HG03442 (cell line): Measurements from ENCODE around the gene DPYSL4.

Source experiments
- ATAC-seq: cut with Tn5 transposase; IDR thresholded peaks from one replicate; pipeline ENCODE4 v1.9.1; 2021; ENCODE audit warnings: mild to moderate bottlenecking, moderate library complexity; ENCODE audit not compliant: unreplicated experiment

Gene DPYSL4

DNA sequence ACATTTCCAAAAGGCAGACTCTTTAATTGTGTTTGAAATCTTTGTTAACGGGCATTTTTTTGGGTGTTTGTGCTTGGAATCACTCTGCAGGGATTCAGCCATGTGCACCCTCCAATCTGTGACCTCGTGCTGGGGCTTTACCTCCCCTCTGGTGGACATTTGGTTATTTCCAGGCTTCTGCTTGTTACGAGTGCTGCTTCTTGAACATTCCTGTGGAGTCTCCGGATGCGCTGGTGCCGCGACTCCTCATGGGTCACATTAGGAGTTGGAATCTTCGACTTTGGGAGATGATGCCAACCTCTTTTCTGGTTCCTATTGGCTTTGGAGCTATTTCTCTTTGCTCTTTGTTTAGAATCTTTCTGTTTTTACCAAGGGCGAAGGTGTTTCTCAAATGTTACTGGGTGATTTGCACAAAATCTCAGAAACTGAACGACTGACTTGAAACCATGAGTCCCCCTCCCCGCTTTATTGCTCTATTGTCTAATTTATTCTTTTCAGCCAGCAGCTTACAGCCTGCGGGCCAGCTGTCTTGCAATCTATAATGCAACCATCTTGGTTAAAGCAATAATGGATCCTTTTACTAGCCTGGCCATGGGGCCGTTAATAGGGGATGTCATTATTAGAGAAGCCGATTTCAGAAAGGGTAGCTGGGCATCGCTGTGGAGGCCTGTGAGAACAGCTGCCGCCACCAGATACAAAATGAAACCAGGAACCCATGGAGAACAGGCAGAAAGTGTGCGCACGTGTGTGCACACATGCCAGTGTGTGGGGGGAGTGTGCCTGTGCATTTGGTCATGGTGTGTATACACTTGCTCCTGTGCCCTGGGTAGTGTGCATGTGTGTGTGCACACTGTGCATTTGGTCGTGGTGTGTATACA, 9.9 kb upstream of the DPYSL4 start:
- ATAC-seq: no peak

DNA sequence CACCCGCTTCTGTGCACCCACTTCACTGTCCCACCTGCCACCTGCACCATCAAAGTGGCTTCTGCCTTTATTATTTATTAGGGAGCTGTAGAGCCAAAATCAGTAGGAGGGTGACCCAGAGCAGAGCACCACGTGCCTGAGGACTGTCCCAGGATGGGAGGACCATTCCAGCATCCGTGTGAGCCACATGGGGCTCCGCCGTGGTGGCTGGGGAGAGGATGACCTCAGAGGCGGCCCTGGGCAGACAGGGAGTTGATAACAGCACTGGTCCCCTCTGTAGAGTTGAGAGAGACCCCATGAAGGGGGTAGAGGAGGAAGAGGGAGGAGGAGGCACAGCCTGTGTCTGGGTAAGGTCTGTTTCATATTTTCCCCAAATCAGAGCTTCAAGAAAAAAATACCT, 8.7 kb upstream of the DPYSL4 start:
- no peak for ATAC-seq

DNA sequence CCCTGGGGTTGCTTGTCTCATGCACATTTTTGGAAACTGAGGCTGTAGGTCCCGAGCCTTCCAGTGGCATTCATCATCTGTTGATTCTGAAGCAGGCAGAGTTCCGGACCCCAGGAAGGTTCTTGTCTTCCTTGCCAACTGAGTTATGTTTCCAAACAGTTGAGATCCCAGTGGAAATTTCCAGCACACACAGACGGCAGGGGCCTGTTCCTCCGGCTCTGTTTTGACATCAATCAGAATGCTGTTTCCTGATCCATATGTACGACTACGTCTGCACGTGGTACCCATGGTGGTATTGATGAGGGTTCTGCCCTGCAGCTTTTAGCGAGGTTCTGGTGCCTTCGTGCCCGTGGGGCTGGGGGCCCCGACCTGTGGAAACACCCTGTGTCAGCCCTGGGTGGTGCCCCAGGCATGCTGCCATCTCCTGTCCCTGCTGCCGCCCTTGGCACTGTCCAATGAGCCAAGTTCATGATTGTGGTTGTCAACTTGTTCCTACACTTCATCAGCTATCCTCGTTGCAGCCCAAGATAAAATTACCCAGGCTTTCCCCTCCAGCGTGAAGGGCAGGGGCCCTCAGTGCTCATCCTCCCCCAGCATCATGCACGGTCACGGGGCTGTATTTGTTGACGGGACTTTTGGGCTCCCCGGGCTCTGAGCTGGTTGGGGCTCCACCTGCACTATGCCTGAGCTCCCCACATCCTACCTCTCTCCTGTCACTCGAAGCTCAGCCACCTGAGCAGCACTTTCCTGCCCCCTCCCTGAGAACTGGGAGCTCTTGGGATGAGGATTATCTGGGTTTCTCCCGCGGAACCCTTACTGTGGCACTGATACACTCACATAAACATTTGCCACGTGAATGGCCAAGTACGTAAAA, 7.8 kb upstream of the DPYSL4 start:
- no peak for ATAC-seq

DNA sequence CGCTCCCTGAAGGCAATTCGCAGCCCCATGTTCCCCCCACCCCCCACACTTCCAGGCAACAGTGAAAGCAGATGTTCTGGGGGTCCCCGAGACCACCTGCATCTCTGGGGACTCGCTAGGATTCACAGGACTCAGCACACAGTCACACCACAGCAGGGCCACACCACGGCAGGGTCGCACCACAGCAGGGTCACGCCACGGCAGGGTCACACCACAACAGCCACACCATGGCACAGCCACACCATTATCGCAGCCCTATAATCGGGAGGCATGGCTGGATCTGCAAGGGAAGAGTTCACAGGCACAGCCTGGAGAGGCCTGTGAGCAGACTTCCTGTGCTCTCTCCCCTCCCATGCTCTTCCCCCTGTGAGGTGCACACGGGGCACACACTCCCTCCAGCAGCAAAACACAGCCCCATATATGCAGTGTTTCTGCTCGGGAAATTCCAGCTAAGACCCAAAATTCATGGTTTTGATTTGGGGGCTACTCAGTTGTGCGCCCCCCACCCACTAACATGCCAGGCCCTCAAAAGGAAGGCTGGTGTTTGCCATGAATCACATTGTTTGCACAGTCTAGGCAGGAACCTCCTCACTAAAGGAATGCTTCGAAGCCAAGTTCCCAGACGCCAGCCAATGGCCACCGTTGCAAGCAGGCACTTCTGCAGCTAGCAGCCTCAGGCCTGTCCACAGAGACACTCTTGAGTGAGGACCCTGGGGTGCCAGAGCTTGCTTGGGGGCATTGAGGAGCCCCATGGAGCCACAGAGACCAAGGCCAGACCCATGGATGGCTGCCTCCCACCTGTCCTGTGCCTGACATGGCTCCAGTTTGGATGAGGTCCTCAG, 7.0 kb upstream of the DPYSL4 start:
- no peak for ATAC-seq

DNA sequence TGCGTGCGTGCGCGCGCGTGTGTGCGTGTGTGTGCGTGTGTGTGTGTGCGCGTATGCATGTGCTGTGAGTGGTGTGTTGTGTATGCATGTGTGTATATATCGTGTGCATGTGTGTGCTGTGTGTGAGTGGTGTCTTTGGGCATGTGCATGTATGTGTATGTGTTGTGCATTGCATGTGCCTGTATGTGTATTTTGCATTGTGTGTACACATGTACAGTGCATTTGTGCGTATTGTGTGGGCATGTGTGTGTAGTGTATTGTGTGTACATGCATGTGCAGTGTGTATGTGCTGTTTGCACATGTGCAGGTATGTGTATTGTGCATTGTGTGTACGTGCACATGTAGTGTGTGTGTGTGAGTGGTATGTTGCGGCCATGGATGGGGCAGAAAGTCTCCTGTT, 6.0 kb upstream of the DPYSL4 start:
- no peak for ATAC-seq

DNA sequence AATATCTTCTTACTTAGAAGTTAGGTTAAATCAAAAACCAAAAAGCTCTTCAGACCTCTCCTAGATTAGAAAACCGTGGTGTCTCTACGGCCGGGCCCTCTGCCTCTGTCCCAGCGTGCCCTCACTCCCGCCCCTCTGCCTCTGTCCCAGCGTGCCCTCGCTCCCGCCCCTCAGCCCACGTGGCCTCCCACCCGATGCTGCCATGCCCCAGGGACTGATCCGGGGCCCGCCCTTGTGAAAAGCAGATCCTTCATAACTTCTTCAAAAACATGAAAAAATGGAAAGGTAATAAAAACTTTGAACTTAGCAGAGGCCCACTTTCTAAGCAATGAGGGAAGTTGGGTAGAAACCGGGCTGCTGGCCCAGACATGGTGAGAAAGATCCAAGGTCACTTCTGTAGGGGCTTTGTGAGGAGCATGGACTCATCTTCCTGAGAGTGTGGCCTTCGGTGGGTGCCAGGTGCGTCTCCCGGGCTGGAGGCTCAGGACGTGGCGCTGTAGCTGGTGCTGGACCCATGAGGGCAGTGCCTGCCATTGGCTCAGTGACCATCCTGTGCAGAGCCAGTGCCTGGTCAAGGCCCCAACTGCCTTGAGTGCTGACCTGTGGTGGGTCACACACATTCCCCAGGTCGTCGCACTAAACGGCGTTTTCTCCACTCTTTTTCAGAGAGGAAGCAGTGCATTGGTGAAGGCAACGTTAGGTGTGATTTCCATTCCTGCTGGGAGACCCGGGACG, 4.9 kb upstream of the DPYSL4 start:
- no peak for ATAC-seq

DNA sequence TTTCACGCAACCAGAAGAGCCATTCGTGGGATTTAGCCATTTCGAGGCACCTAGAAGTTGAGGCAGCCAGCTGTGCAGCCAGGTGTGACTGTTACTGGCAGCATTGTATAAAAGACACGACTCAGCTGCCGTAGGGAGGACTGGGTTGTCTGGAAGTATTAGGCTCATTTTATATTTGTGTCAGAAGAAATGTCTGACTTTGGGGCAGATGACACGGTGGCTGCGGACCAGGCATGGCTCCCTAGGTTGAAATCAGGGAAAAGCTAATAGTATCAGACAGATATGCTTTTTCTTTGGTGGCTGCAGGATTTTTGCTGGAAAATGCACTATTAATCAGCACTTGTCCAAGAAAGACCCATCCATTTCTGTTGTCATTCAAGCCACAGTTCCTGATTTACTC, 4.2 kb upstream of the DPYSL4 start:
- no peak for ATAC-seq

DNA sequence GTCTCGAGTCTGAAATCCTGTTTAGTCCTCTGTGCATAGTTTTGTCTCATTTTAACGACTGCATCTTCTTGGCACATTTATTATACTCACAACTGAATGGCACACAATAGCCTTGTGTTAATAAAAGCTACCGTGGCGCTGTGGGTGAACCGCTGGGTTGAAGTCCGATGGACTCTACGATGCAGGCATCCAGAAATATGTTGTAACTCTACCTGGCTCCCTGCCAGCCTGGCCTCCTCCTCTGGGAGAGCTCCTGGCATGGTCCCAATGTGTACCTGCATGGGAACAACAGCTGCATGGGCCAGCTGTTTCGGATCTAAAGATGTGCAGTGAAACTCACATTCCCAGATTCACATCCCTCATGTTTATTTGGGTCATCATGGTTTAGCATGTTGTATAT, 3.7 kb upstream of the DPYSL4 start:
- no peak for ATAC-seq

DNA sequence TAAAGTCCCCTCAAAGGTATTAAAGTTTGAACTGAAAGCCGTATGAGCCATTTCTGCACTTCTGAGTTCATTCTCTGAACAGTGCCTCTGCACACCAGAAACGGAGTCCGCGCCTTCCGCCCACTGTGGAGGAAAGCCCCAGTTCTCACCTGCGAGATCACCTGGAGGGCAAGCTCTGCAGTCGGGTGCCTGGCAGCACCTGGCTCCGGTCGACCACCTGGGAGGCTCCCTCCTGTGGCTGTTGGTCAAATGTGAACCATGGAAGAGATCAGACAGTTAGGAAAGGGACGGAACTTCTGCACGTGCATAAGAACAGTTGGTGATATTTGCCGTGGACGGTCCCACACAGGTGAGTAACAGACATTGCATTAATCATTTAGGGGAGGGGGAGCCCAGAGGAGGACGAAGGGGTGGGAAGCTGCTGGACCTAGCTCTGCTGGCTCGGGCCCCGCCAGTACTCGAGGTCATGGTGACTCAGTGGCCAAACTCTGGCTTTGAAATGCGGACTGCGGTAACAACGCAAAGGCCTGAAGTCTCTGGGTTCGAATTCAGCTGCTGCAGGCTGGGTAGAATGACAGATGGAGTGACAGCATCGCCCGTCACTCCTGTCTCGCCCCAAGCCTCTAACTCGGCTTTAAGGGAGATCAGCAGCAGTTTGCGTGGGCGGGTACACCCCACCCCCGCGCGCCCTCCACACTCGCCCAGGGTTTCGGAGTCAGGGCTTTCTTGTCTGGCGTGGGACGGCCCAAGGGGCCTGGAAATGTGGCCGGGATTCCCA, 1.7 kb upstream of the DPYSL4 start:
- no peak for ATAC-seq

DNA sequence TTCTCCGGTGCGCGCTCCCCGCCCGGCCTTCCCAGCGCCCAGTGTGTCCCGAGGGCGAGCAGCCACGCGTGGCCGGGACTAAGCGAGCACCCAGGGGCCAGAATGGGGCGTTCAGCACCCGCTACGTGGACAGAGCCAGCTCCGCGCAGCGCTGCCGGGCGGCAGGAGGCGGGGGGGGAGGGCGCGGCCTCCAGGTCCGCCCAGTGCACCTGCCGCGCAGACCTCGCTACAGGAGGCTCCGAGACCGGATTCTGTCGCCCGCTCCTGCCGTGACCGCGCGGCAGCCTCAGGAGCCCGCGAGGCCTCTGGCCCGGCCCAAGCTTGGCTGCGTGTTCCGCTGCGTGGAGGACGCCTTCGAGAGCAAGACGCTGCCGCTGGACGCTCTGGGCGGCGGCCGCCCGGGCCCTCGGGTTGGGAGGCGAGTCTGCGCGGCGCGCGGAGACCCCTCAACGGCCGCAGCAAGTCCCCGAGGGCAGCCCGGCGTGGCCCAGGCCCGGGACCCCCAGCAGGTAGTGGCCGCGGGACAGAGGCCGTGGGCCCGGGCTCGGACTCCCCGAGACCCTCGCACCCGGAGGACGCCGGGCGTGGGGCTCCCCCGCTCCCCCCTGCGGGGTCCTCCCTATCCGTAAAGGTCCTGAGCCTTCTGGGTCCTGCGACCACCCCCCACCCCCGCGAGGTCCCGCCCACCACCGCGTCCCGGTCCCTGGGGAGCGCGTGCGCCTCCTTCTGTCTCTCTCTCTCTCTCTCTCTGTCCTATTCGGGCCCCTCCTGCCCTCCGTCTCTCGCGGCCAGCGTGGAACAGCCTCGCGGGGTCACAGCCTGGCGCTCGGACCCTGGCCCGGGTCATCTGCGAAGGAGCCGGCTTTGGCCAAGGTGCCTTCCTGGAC, 904 bp upstream of the DPYSL4 start:
- ATAC-seq: no peak

DNA sequence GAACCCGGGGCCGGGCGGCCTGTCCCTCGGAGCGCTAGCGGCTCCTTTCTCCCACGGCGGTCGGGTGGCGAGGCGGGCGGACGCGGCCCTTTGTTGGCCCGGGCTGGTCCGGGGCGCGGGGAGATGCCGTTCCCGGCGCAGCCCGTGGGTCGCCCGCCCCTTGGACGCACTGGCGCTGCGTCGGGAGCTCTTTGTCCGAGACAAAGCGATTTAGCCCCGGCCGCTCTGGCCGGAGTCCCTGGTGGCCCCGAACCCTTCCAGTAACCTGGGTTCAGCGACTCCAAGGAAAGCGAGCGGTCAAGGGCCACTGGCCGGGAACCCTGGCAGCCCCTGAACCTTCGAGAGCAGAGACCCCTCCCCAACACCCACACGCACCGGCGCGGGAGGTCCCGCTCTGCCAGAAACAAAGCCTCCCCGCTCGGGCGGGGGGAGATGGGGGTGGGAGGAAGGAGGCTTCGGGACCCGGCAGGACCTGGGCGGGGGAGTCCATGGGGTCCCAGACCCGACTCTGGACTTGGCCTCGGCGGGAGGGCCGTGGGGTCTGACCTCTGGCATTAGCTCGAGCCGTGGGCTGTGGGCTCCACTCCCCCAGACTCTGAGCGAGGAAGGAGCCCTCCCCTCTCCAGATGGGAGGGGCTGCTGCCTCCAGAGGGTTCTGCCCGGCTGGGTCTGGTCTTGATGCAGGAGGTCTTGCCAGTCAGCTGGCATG, 836 bp downstream of the DPYSL4 start:
- no peak for ATAC-seq

DNA sequence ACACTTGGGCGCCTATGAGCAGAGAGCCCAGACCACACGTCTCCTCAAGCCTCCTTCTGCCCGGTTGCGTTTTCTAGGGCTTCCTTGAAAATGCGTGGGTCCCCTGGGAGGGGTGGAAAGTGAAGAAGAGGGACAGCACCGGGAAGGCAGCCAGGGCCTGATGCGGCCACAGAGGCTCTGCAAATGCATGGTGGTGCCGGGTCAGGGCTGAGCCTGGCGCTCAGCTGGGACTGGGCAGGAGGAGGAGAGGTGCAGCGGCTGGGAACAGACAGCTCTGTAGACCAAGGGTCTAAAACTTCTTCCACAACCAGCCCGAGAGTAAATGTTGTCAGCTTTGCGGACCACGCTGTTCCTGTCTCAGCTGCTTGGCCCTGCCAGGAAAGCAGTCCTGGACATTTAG, 1.6 kb downstream of the DPYSL4 start:
- ATAC-seq: no peak

DNA sequence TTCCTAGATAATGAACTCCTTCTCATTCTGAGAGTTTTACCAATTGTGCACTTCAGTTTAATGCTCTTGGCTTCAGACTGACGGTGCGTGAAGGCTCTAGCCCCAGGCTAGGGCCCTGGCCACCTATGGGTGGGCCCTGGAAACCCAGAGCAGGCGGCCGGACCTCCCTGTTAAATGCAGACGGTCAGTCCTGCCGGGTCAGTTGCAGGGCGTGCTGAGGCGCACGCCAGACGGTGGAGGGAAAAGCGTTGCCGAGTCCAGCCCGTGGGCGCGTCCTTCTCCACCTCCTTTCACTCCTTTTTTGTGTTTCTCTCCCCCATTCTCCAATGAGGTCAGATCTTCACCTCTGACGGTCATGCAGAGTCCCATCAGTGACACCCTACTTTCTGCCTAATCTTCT, 2.3 kb downstream of the DPYSL4 start:
- ATAC-seq: no peak

DNA sequence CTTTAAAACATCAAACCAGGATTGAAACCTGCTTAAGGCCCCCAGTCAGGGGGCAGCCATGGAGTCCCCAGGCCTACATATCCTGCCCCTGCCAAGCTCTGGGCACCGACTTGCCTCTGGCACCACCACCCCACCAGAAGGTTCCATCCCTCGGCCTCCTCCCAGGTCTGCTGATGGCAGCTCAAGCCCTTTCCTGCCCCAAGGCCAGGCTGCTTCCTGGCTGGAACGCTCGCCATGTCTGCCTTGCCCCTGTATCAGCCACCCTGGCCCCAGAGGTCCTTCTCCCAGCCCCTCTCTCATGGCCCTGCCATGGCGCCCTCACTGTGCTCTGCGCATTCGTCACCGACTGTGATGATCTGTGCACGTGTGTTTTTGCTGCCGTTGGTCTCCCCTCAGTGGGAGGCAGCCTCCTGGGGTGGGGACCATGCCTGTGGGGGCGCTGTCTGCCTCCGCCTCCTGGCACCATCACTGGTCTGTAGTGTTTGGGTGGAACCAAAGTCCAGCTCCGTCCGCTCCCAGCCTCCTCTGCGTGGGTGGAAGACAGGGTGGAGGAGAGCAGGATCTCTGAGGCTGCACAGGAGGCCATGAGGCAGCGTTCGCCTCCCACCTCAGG, 3.2 kb downstream of the DPYSL4 start:
- no peak for ATAC-seq

DNA sequence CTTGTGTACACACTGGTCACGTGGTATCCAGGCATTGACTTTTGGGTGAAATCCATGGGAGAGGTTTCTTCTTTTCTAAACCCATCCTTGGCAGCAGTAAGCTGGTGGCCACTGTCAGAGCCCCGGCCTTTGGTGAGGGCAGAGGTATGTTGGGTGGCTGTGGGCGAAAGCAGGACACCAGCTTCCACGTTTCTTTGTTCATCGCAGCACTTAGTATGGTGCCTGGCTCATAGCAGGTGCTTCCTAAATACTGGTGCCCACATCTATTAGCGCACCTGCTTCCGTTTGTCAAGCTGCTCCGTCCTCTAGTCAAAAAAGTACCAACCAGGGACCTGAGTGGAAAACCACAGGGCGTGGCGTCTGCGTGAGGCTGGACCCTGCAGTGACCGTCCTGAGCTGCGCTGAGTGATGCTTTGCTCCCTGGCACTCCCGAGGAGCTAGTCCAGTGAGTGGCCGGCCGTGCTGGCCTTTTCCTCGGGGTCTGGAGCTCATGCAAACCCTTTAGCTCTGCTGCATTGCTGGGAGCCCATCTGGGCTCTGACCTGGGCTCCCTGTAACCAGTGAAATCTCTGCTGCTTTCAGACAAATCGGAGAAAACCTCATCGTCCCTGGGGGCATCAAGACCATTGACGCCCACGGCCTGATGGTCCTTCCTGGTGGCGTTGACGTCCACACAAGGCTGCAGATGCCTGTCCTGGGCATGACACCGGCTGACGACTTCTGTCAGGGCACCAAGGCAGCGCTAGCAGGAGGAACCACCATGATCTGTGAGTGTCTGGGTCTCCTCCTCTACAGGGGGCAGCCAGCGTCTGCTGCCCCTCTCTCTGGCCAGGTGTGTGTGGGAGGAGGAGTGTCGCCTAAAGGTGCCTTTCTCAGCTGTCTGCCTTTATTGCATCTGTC, 5.6 kb downstream of the DPYSL4 start:
- ATAC-seq: no peak

DNA sequence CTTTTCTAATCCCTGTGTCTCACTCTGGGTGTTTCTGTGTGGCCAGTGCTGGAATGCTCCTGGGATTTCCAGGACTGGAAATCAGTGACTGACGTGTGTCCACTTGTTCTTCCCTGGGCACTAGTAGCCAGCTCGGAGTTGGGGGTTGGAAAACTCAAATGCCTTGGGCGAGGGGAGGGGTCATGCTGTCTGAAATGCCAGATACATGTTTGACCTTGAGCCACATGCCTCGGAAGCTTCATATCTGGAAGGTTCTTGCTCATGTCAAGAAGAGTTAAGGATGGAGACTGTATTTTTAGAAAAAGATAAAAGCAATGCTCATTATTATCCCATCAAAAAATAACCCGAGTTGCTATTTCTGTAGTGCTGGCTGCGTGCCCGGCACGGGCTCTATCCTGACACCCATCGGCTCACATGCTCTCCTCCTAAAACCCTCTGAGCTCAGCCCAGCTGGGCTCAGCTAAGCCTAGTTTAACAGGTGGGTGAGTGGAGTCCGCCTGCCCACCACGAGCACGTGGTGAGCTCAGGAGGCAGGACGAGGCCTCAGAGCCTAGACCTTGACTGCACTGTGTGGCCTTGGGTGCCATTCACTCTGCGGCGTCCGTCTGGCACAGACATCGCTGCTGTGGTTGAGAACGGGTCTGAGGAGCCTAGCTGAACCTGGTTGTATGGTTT, 6.4 kb downstream of the DPYSL4 start:
- ATAC-seq: no peak
